Erythroblast (primary cell): Measurements from ENCODE around the gene ORC2.

Experiments
- GATA1 ChIP-seq: IDR thresholded peaks from 2 replicates; pipeline ENCODE4 v1.6.1; 2011; ENCODE audit warnings: low read depth, mild to moderate bottlenecking, control low read depth, low read length, moderate library complexity
- POLR2A ChIP-seq: IDR thresholded peaks from 2 replicates; pipeline ENCODE4 v1.6.1; 2011; ENCODE audit warnings: mild to moderate bottlenecking, low read length

DNA sequence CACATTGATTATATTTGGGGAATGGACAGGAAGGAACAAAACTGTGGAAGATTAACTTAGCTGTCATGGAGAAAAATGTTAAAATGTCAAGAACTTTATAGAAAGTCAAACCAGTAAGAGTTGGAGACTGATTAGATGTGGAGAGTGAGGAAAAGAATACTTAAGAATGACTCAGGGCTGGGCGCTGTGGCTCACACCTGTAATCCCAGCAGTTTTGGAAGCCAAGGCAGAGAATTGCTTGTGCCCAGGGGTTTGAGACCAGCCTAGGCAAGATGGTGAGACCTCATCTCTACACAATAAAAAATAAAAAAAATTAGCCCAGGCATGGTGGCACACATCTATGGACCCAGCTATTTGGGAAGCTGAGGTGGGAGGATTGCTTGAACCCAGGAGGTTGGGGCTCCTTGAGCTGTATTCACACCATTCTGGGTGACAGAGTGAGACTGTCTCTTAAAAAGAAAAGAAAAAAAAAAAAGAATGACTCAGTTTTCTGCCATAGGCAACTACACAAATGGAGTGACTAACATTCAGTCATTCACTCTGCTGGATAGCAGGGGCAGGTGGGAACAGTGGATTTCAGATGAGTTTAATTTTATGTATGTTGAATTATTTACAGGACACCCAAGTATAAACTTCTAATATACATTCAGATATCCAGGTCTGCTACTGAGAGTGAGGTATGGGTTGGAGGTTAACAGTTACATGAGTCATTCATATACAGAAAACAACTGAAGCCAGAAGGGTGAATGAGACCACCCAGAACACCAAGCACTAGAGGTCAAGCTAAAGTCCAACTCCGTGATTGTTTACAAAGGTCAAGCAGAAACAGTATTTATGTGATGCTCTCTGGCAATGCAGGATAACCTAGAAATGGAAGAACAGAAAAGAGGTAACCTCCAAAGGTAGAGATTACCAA is 33.9 kb downstream of the ORC2 start:
- TF ChIP-seq POLR2A (no peak), GATA1 (no peak)
